Neural crest cell (in vitro differentiated cells): ENCODE results near the gene OR2H2. TPM values are rescaled to one million over a fixed set of nuclear protein-coding genes. Genes with fewer than 3 reads are reported as not detected.

Source experiments
- DNase-seq: peaks from one replicate; pipeline ENCODE4 v3.0.0; 2021; ENCODE audit warnings: low read depth, mixed read lengths, low spot score
- H3K27ac Mint-ChIP-seq: one replicate; pipeline ENCODE4 v1.8.0; 2021; ENCODE audit warnings: mild to moderate bottlenecking, mixed read lengths; ENCODE audit not compliant: unreplicated experiment
- H3K27me3 Mint-ChIP-seq: 2 replicates; pipeline ENCODE4 v1.8.0; 2021; ENCODE audit warnings: low read depth, mild to moderate bottlenecking, mixed read lengths
- H3K36me3 Mint-ChIP-seq: 2 replicates; pipeline ENCODE4 v1.8.0; 2021; ENCODE audit warnings: low read depth, mild to moderate bottlenecking, mixed read lengths
- H3K4me1 Mint-ChIP-seq: 2 replicates; pipeline ENCODE4 v1.8.0; 2021; ENCODE audit warnings: mixed read lengths
- H3K4me3 Mint-ChIP-seq: one replicate; pipeline ENCODE4 v1.8.0; 2021; ENCODE audit warnings: mild to moderate bottlenecking, mixed read lengths
- H3K9me3 Mint-ChIP-seq: 2 replicates; pipeline ENCODE4 v1.8.0; 2021; ENCODE audit warnings: mixed read lengths
- CTCF ChIP-seq: fragments of 200-600 bp; sonication (generic); conservative IDR thresholded peaks from 2 replicates; pipeline ENCODE4 v1.5.0; 2021; ENCODE audit warnings: antibody characterized with exemption, mild to moderate bottlenecking
- long read RNA-seq: library from polyadenylated mRNA; unstranded; transcript quantifications from one replicate; pipeline ENCODE4 v2.0.0, GENCODE V29; 2020
- total RNA-seq: library from RNA; stranded (reverse); gene quantifications from 2 replicates; pipeline ENCODE4 v1.2.1, GENCODE V29; 2021

The OR2H2 gene
- total RNA-seq, result not detected in 2 replicates
- long read RNA-seq, result 0 reads

- Mint-ChIP-seq H3K27me3 (no peaks in the 10 kb centered on the region), H3K4me3 (no peak within 1 kb of the TSS), H3K27ac (no peak within 1 kb of the TSS), H3K9me3 (peaks cover 2% of the 10 kb centered on the region), H3K4me1 (no peaks in the 10 kb centered on the region), H3K36me3 (no peaks in the 10 kb centered on the region)
- DNase-seq, result no peak
- no peak for TF ChIP-seq CTCF
Measured at GRCh38 chr6:29584821-29585220, at the start of gene OR2H2. OR2H2 (plus strand) TSS chr6:29585121; CDS start chr6:29587945, 2,824 bp downstream.

- H3K27ac Mint-ChIP-seq, result no peak overlapping the region
- H3K9me3 Mint-ChIP-seq, result no peaks in the 10 kb centered on the region
- no peak overlapping the region for H3K4me3 Mint-ChIP-seq
- H3K36me3 Mint-ChIP-seq, result no peaks in the 10 kb centered on the region
- peaks cover 9% of the 10 kb centered on the region for H3K27me3 Mint-ChIP-seq
- DNase-seq, result no peak
- no peaks in the 10 kb centered on the region for H3K4me1 Mint-ChIP-seq
- TF ChIP-seq CTCF, result no peak
Measured at GRCh38 chr6:29537714-29538403, 47.1 kb upstream of the OR2H2 start.

- Mint-ChIP-seq H3K27ac (no peak overlapping the region), H3K27me3 (peaks cover 60% of the 10 kb centered on the region), H3K4me3 (no peak overlapping the region), H3K4me1 (no peaks in the 10 kb centered on the region), H3K9me3 (no peaks in the 10 kb centered on the region), H3K36me3 (no peaks in the 10 kb centered on the region)
- no peak for TF ChIP-seq CTCF
- DNase-seq, result no peak
Measured at GRCh38 chr6:29547573-29547972, 37.3 kb upstream of the OR2H2 start.

- H3K36me3 Mint-ChIP-seq, result no peaks in the 10 kb centered on the region
- H3K4me3 Mint-ChIP-seq, result no peak overlapping the region
- peaks cover 99% of the 10 kb centered on the region for H3K27me3 Mint-ChIP-seq
- TF ChIP-seq CTCF, result no peak
- no peak overlapping the region for H3K27ac Mint-ChIP-seq
- H3K4me1 Mint-ChIP-seq, result peaks cover 6% of the 10 kb centered on the region
- H3K9me3 Mint-ChIP-seq, result no peaks in the 10 kb centered on the region
- DNase-seq, result no peak
Measured at GRCh38 chr6:29552512-29553051, 32.3 kb upstream of the OR2H2 start.

- no peak overlapping the region for H3K27ac Mint-ChIP-seq
- H3K36me3 Mint-ChIP-seq, result no peaks in the 10 kb centered on the region
- H3K27me3 Mint-ChIP-seq, result peaks cover 99% of the 10 kb centered on the region
- H3K4me3 Mint-ChIP-seq, result peak overlapping the region; percentile 54
- peak; percentile 57 for DNase-seq
- H3K4me1 Mint-ChIP-seq, result peaks cover 6% of the 10 kb centered on the region
- peak; percentile 28 for TF ChIP-seq CTCF
- no peaks in the 10 kb centered on the region for H3K9me3 Mint-ChIP-seq
Measured at GRCh38 chr6:29553268-29554057, 31.5 kb upstream of the OR2H2 start.
